Cardiac muscle cell (in vitro differentiated cells and primary cell): ENCODE data around the gene FXR1. TPM values are rescaled to one million over a fixed set of nuclear protein-coding genes. Genes with fewer than 3 reads are reported as not detected.

Experiments used
- DNase-seq, 2 donors: peaks; one replicate each; pipeline versions ENCODE4 v3.0.0 to v3.0.0-alpha.2; 2010 to 2017; ENCODE audit warnings: low read depth in 1 of 2, low spot score in 1 of 2
- H3K27ac ChIP-seq: fragments of 200-600 bp; sonication (generic); 2 replicates; pipeline ENCODE4 v1.5.1; 2016
- H3K27me3 ChIP-seq: fragments of 200-600 bp; sonication (generic); 2 replicates; pipeline ENCODE4 v1.6.0; 2016; ENCODE audit warnings: control low read depth
- H3K36me3 ChIP-seq: fragments of 200-600 bp; sonication (generic); 2 replicates; pipeline ENCODE4 v1.5.1; 2016; ENCODE audit warnings: control low read depth
- H3K4me1 ChIP-seq: fragments of 200-600 bp; sonication (generic); 2 replicates; pipeline ENCODE4 v1.8.1; 2017; ENCODE audit warnings: low read depth, mild to moderate bottlenecking, mixed run types
- H3K4me3 ChIP-seq: fragments of 200-600 bp; sonication (generic); 2 replicates; pipeline ENCODE4 v1.5.1; 2016; ENCODE audit warnings: mild to moderate bottlenecking
- H3K9me3 ChIP-seq: fragments of 200-600 bp; sonication (generic); 2 replicates; pipeline ENCODE4 v1.5.1; 2017; ENCODE audit warnings: low read depth, mild to moderate bottlenecking, control low read depth
- CTCF ChIP-seq: IDR thresholded peaks from 2 replicates; pipeline ENCODE4 v1.5.1; 2012; ENCODE audit warnings: low read depth, mild to moderate bottlenecking, low read length
- polyA plus RNA-seq: library from polyadenylated mRNA; unstranded; fragments of >200 nt; fragmentation: Nextera tagmentation; extraction: Ambion mirVana; gene quantifications from 2 replicates; pipeline ENCODE4 v1.2.1, GENCODE V29; 2016
- total RNA-seq: library from RNA; depleted of rRNA; stranded (reverse); fragments of >200 nt; gene quantifications from 2 replicates; pipeline ENCODE4 v1.2.3, GENCODE V29; 2016

FXR1 gene
- total and polyA plus RNA-seq, 2 experiments from 2014 or later: 63.3 to 331 TPM

GRCh38 chr3:180881065-180881801 is 31.2 kb upstream of the FXR1 start:
- TF ChIP-seq CTCF: no peak
- Histone ChIP-seq H3K27ac (no peak overlapping the region), H3K4me3 (no peak overlapping the region), H3K27me3 (no peaks in the 10 kb centered on the region), H3K9me3 (no peaks in the 10 kb centered on the region), H3K4me1 (no peaks in the 10 kb centered on the region), H3K36me3 (no peaks in the 10 kb centered on the region)
- DNase-seq: no peak

GRCh38 chr3:180882115-180882514 is 30.4 kb upstream of the FXR1 start:
- H3K4me3 ChIP-seq: no peak overlapping the region
- TF ChIP-seq CTCF: no peak
- no peaks in the 10 kb centered on the region for H3K9me3 ChIP-seq
- DNase-seq: no peak
- no peaks in the 10 kb centered on the region for H3K27me3 ChIP-seq
- no peaks in the 10 kb centered on the region for H3K36me3 ChIP-seq
- H3K4me1 ChIP-seq: no peaks in the 10 kb centered on the region
- H3K27ac ChIP-seq: no peak overlapping the region

GRCh38 chr3:180888992-180889560 is 23.4 kb upstream of the FXR1 start:
- no peaks in the 10 kb centered on the region for H3K4me1 ChIP-seq
- no peaks in the 10 kb centered on the region for H3K9me3 ChIP-seq
- no peaks in the 10 kb centered on the region for H3K27me3 ChIP-seq
- no peak for DNase-seq
- no peak overlapping the region for H3K4me3 ChIP-seq
- no peak for TF ChIP-seq CTCF
- no peak overlapping the region for H3K27ac ChIP-seq
- H3K36me3 ChIP-seq: no peaks in the 10 kb centered on the region

GRCh38 chr3:180898572-180898971 is 13.9 kb upstream of the FXR1 start:
- no peak for TF ChIP-seq CTCF
- H3K4me3 ChIP-seq: no peak overlapping the region
- H3K36me3 ChIP-seq: no peaks in the 10 kb centered on the region
- H3K9me3 ChIP-seq: no peaks in the 10 kb centered on the region
- no peak overlapping the region for H3K27ac ChIP-seq
- no peaks in the 10 kb centered on the region for H3K4me1 ChIP-seq
- no peak for DNase-seq
- no peaks in the 10 kb centered on the region for H3K27me3 ChIP-seq

- H3K4me3 ChIP-seq: no peak overlapping the region
- H3K9me3 ChIP-seq: no peaks in the 10 kb centered on the region
- no peaks in the 10 kb centered on the region for H3K36me3 ChIP-seq
- H3K27ac ChIP-seq: no peak overlapping the region
- H3K4me1 ChIP-seq: peaks cover 13% of the 10 kb centered on the region
- no peak for TF ChIP-seq CTCF
- DNase-seq: no peak
- no peaks in the 10 kb centered on the region for H3K27me3 ChIP-seq
These were observed 2.9 kb upstream of the FXR1 start for GRCh38 chr3:180909369-180910127.
